GM21447 (cell line): Measurements from ENCODE around the gene ZNF597.
"Not testable (repeated sequence)": the region's sequence is repeated elsewhere in the genome, so short reads cannot be mapped to it uniquely, and the experiment has no call there.

ENCODE experiments used
- ATAC-seq: cut with Tn5 transposase; IDR thresholded peaks from one replicate; pipeline ENCODE4 v1.9.1; 2021; ENCODE audit not compliant: unreplicated experiment

The ZNF597 gene

GRCh38 chr16:3475604-3476375, 32.5 kb upstream of the ZNF597 start:
- ATAC-seq, result no peak

DNA sequence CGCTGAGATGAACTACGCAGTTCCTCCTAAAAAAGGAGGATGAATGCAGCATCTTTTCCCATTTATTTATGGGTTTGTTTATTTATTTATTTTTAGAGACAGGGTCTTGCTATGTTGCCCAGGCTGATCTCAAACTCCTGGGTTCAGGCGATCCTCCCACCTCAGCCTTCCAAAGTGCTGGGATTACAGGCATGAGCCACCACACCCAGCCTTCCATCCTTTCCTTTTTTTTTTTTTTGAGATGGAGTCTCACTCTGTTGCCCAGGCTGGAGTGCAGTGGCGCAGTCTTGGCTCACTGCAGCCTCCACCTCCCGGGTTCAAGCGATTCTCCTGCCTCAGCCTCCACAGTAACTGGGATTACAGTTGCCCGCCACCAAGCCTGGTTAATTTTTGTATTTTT, 31.6 kb upstream of the ZNF597 start:
- not testable (repeated sequence) for ATAC-seq

DNA sequence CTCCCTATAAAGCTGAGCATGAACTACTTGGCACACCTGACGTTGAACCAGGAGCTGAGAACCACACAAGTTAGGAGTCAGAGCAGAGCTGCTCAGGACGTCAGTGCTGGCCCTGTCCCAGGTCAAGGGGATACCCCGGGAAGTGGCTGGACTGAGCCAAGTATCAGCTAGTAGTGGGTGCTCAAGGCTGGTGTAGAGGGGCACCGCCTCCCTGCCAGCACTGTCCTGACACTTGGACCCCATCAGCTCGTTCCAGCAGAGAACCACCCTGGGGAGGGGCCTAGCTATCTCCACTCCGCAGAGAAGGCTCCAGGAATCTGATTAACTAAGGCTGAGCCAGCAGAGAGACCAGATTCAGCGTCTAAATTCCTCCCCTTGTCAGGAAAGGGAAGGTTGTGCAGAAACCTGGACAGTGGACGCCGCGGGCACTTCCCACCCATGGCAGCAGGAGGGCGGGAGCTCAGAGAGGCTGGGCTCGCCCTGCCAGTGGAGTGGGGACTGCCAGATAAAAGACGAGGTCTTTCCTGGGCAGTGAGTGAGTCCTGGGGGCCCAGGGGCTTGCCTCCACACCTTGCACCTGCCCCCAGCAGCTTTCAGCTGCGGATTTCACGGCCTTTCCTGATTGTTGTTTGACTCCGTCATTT, 31.0 kb upstream of the ZNF597 start:
- ATAC-seq, result no peak

DNA sequence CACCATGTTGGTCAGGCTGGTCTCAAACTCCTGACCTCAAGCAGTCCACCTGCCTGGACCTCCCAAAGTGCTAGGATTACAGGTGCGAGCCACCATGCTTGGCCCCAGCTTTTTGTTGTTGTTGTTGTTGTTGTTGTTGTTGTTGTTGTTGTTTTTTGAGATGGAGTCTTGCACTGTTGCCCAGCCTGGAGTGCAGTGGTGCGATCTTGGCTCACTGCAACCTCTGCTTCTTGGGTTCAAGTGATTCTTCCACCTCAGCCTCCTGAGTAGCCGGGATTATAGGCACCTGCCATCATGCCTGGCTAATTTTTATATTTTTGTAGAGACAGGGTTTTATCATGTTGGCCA, 30.3 kb upstream of the ZNF597 start:
- ATAC-seq, result not testable (repeated sequence)

- no peak for ATAC-seq
These were observed 29.7 kb upstream of the ZNF597 start for GRCh38 chr16:3472878-3473595.

DNA sequence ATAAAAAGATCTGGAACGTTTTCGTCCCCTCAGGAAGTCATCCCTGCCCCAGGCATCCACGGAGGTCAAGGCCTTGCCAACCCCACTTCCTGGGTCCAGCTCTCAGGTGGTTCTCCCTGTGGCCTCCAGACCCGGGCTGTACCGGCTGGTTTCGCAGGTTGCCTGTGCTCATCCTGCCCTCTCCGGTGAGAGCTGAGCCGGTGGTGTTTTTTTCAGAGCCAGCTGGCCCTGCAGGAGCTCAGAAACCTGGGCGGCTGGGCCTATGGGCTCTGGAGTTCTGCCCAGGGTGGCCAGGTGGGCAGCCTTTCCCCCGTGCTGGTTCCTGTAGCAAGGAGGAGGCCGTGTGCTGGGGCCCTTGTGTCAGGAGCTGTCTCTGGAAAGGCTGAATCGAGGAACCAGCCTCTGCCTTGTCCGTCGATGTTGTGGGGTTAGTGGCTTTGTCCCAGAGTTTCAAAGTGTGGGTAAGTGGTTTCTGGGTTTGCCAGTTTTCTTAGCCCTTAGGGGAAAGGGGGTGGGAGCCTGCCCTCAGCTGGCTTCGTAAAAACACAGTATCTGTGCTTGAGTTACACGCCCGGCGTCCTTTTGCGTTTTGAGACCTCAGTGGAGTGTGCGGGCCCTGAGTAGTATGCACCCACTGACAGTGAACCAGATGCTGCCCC, 28.3 kb upstream of the ZNF597 start:
- ATAC-seq, result no peak

DNA sequence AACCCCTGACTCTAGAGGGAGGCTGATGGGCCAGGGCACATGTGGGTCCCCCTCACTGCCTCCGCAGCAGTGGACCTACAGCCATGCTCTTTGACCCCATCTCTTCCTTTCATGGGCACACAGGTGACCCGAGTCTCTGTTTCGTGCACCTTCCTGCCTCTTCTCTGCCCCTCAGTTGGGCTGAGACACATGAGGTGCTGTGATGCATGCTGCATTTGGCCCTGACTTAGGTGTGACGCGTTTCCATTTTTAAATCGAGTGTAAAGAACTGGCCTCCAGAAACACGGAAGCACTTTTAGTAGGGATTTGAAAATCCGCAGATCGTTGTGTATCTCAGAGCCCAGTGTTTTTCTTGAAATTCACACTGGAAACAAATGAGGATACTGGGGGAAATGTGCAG, 27.4 kb upstream of the ZNF597 start:
- ATAC-seq, result no peak

DNA sequence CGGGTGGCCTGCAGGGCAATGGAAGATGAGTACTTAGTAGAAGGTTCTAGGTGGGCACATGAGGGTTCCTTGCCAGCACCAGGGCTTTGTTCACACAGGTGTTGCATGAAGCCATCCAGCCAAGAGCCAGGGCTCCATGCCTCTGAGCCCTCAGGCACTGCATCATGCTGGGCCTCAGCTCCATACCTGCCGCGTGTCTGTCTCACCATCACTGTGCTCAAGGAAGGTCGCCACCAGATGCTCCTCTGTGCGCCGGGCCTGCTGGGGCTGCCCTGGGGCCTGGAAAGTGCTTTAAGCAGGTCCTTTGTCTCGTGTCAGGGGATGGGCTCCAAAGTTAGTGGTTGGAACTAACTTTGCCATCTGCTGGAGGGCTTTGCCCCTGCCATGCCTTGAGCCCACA, 26.4 kb upstream of the ZNF597 start:
- ATAC-seq, result no peak

GRCh38 chr16:3468501-3468900, 25.2 kb upstream of the ZNF597 start:
- ATAC-seq, result no peak

DNA sequence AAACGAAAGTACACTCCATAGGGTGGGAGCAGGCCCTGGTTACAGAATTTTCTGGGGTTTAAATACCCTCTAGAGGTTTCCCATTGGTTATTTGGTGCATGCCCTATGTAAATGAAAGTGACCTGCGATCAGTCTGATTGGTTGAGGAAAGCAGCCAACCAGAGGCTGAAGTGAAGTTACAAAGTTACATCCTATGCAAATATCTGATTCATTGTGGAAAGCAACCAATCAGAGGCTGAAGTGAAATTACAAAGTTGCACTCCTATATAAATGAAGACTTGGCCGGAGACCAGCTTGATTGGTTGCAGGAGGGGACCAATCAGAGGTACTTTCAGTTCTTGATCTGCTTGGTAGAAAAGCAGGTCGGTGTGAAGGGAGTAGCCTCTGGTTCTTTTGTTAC, 24.6 kb upstream of the ZNF597 start:
- no peak for ATAC-seq

DNA sequence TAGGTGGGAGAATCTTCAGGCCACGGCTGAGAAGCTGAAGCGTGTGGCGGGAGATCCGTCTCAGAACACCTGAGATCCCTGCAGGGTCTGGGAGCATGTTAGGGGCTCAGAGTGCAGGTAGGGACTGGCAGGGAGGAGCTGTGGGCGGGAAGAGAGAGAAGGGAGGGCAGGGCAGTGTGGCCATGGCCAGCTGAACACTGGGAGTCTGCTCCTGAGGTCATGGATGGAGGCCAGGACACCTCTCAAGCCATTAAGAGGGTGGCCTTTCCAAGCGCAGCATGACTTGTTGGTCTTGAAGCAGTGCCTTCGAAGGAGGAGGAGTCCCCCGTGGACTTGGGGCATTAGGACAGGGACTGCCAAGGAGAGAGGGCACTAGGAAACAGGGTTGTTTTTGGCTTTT, 23.9 kb upstream of the ZNF597 start:
- no peak for ATAC-seq

GRCh38 chr16:3465911-3466584, 22.7 kb upstream of the ZNF597 start:
- ATAC-seq, result no peak

DNA sequence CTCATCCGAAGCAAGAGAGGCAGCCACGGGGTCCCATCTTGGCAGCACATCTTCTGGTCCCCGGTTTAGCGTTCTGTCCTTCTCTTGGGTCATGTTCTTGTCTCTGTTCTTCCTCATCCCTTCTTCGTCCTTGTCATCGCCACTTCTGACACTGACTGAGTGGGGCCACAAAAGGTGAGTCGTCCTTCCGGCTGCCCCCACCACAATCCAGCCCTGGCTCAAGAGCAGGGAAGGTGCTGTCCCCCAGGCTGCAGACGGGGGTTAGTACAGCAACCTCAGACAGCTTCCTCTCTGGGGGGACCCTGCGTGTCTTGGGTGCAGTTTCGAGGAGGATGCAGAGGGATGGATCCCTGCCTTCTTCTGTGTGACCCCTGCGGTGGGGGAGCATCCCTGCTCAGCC, 22.0 kb upstream of the ZNF597 start:
- no peak for ATAC-seq

DNA sequence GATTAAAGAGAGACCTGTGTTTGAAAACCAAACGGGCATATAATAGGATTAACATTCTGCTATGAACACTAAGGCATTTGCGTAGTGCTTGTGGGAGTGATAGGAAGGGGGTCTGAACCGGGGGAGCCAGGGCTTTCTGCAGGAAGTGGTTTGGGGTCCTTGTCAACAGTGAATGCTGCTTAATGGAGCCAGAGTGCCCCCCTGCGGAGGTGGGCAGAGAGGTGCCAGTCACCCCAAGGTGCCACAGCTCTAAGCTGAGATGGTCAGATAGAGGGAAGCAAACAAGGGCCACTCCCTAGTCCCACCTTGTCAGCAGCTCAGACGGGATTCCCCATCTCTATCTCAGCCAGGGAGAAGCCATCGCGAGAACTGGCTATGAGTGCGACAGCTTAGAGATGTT, 17.8 kb upstream of the ZNF597 start:
- ATAC-seq, result no peak

GRCh38 chr16:3460585-3460984, 17.3 kb upstream of the ZNF597 start:
- no peak for ATAC-seq

DNA sequence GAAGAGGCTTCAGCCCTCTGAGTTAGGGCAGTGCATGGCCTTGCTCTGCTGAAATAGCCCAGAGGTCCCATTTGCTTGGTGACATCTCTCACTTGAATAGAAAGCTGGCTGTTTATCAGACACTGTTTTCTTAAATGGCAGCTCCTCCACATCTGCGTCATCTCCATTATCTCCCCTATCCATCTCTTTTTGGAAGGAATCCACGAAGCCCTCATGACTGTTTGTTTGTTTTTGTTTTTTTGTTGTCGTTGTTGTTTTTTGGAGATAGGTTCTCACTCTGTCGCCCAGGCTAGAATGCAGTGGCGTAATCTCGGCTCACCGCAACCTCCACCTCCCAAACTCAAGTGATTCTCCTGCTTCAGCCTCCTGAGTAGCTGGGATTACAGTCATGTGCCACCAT, 16.8 kb upstream of the ZNF597 start:
- no peak for ATAC-seq

- ATAC-seq, result no peak
These were observed 16.2 kb upstream of the ZNF597 start for GRCh38 chr16:3459401-3460090.

- ATAC-seq, result peak; percentile 41
These were observed 15.6 kb upstream of the ZNF597 start for GRCh38 chr16:3458852-3459361.

DNA sequence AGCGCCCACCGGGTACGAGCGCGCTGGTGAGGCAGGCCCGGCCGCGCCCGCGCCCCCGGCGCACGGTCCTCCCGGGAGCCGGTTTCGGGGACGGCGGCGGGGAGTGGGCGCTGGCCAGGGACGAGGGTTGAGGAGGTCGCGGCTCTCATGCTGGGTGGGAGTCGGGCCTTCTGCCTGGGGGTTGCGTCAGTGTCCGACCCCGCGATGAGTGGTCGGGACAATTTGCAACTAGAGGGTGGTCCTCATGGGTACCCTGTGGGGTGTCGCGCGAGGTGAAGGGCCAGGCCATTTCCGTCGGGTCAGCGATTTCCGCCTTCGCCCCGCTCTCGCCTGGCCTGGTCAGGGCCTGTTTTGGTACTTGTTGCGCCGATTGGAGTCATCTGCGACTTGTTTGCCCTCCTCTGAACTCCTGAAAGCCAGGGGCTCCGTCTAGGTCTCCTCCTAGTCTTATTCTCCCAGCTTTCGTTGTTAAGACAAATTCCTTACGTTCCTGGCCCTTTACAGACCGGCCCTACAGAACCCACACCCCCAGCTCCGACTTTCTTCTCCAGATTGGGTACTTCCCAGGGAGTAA, 15.1 kb upstream of the ZNF597 start:
- no peak for ATAC-seq
